ENCODE data around the gene TJP1.

DNA sequence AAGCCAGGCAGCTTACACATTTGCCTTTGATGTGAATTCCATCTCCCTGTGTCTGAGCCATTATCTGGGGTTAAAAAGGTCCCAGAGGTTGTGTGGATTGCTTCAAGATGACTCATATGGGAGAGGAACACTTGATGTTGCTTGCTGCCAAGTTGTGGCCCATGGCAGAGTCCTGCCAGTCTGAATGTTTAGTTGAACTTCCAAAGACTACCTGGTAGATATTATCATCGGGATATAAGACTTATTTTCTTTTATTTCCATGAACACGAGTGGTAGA lies 85.6 kb downstream of the TJP1 start:
- TF ChIP-seq, protein P1, sequence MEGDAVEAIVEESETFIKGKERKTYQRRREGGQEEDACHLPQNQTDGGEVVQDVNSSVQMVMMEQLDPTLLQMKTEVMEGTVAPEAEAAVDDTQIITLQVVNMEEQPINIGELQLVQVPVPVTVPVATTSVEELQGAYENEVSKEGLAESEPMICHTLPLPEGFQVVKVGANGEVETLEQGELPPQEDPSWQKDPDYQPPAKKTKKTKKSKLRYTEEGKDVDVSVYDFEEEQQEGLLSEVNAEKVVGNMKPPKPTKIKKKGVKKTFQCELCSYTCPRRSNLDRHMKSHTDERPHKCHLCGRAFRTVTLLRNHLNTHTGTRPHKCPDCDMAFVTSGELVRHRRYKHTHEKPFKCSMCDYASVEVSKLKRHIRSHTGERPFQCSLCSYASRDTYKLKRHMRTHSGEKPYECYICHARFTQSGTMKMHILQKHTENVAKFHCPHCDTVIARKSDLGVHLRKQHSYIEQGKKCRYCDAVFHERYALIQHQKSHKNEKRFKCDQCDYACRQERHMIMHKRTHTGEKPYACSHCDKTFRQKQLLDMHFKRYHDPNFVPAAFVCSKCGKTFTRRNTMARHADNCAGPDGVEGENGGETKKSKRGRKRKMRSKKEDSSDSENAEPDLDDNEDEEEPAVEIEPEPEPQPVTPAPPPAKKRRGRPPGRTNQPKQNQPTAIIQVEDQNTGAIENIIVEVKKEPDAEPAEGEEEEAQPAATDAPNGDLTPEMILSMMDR (optimal IDR thresholded peaks at IDR 0.05 in 1 of 3, IDR thresholded peaks at IDR 0.05 in 1 of 3, conservative IDR thresholded peaks at IDR 0.05 in 1 of 3; ENCODE audit: extremely low read depth in 1 of 3, insufficient read depth in 2 of 3, low read length in 3 of 3) = no peak
- no peak for TF ChIP-seq EZH2 (IDR thresholded peaks at IDR 0.05; ENCODE audit: low read length)
